GM12878 (cell line): ENCODE data around the gene PES1. TPM values are rescaled to one million over a fixed set of nuclear protein-coding genes. Genes with fewer than 3 reads are reported as not detected.
A peak's percentile ranks its signal among the peaks of the same experiment; 100 is the strongest.

Experiments used
- ATAC-seq: fragments of 200-7000 bp; cut with Tn5 transposase; 3 replicates; pipeline ENCODE4 v1.9.1; 2020; ENCODE audit warnings: mild to moderate bottlenecking, moderate library complexity
- BruUV-seq: library from RNA; stranded (reverse); fragments of 400-500 nt; replicated peaks from 2 replicates; lab custom pipeline; 2021; lab: Mats Ljungman, UMichigan
- CTCF ChIA-PET: fragments of 300-600 bp; sonication (Branson Sonifier 250); formaldehyde crosslinking; extraction: SDS; loops from one replicate; lab custom pipeline; 2021; ENCODE audit warnings: inconsistent platforms; lab: Yijun Ruan, JAX
- POLR2A ChIA-PET: fragments of 350-600 bp; formaldehyde crosslinking; extraction: SDS; loops from one replicate; lab custom pipeline; 2021; ENCODE audit warnings: inconsistent platforms; lab: Charles Lee
- RAD21 ChIA-PET: fragments of 300-600 bp; sonication (Branson Sonifier 250); formaldehyde crosslinking; loops from one replicate; lab custom pipeline; 2023; ENCODE audit warnings: antibody characterized with exemption; ENCODE audit not compliant: unreplicated experiment; lab: Charles Lee
- SMC1A ChIA-PET: fragments of 300-600 bp; sonication (Branson Sonifier 250); formaldehyde crosslinking; loops from one replicate; lab custom pipeline; 2023; ENCODE audit not compliant: unreplicated experiment, uncharacterized antibody; lab: Charles Lee
- DNase-seq: peaks from one replicate; pipeline ENCODE4 v3.0.0-alpha.2; 2011; ENCODE audit warnings: low read depth, low spot score
- FAIRE-seq: peaks from 3 replicates; lab custom pipeline; 2011; peaks lifted over from hg19 to GRCh38; lab: Jason Lieb, UNC
- H2AFZ ChIP-seq: 2 replicates; pipeline ENCODE4 v1.6.0; 2011; ENCODE audit warnings: low read depth, low read length, control low read depth; ENCODE audit not compliant: control insufficient read depth
- H3K27ac ChIP-seq: 2 replicates; pipeline ENCODE4 v1.5.1; 2011; ENCODE audit warnings: control low read depth; ENCODE audit not compliant: control insufficient read depth, insufficient read depth
- H3K27me3 ChIP-seq, 2 experiments: replicated peaks in 1 of 2; 2 replicates each; pipeline versions ENCODE4 v1.6.0 to v1.6.1; 2011; ENCODE audit warnings: low read length in 1 of 2; ENCODE audit not compliant: control insufficient read depth in 2 of 2, insufficient read depth in 2 of 2
- H3K36me3 ChIP-seq, 2 experiments: 2 replicates each; pipeline ENCODE4 v1.5.1; 2011; ENCODE audit warnings: low read length in 1 of 2; ENCODE audit not compliant: control insufficient read depth in 2 of 2, insufficient read depth in 2 of 2
- H3K4me1 ChIP-seq: 2 replicates; pipeline ENCODE4 v1.6.1; 2011; ENCODE audit warnings: mild to moderate bottlenecking, low read length, moderate library complexity, mixed read lengths; ENCODE audit not compliant: control insufficient read depth, insufficient read depth
- H3K4me2 ChIP-seq: 2 replicates; pipeline ENCODE4 v1.6.0; 2011; ENCODE audit warnings: control low read depth; ENCODE audit not compliant: control insufficient read depth, insufficient read depth
- H3K4me3 ChIP-seq: fragments of 200-600 bp; sonication (generic); 2 replicates; pipeline ENCODE4 v1.5.1; 2016
- H3K79me2 ChIP-seq: 2 replicates; pipeline ENCODE4 v1.6.0; 2011; ENCODE audit warnings: low read length; ENCODE audit not compliant: control insufficient read depth, insufficient read depth
- H3K9ac ChIP-seq: 2 replicates; pipeline ENCODE4 v1.8.0; 2011; ENCODE audit warnings: low read length, control low read depth, mixed read lengths; ENCODE audit not compliant: control insufficient read depth, insufficient read depth
- H3K9me3 ChIP-seq: replicated peaks from 3 replicates; pipeline ENCODE4 v1.5.1; 2011; ENCODE audit warnings: mild to moderate bottlenecking, low read length; ENCODE audit not compliant: control insufficient read depth, insufficient read depth
- H4K20me1 ChIP-seq: 2 replicates; pipeline ENCODE4 v1.6.0; 2011; ENCODE audit not compliant: control insufficient read depth, insufficient read depth
- ATF2 ChIP-seq: IDR thresholded peaks from 2 replicates; pipeline ENCODE4 v1.6.1; 2012; ENCODE audit warnings: low read length, inconsistent platforms
- BACH1 ChIP-seq: fragments of 450-650 bp; IDR thresholded peaks from 2 replicates; pipeline ENCODE4 v1.6.1; 2017; ENCODE audit warnings: mild to moderate bottlenecking, borderline replicate concordance
- CHD4 ChIP-seq: fragments of 200-600 bp; sonication (generic); IDR thresholded peaks from 2 replicates; pipeline ENCODE4 v1.6.1; 2016; ENCODE audit warnings: mild to moderate bottlenecking
- E4F1 ChIP-seq: fragments of 450-650 bp; IDR thresholded peaks from 2 replicates; pipeline ENCODE4 v1.6.1; 2018; ENCODE audit warnings: borderline replicate concordance, mild to moderate bottlenecking; ENCODE audit not compliant: partially characterized antibody
- EP300 ChIP-seq, 2 experiments: fragments of 150-350 bp in 1 of 2; IDR thresholded peaks; 2 replicates each; pipeline ENCODE4 v1.6.1; 2011 to 2012; ENCODE audit warnings: low read depth in 2 of 2, low read length in 2 of 2, borderline replicate concordance in 1 of 2, improper control_type of control experiment in 1 of 2, inconsistent platforms in 1 of 2; ENCODE audit not compliant: control insufficient read depth in 1 of 2
- ESRRA ChIP-seq: IDR thresholded peaks from 2 replicates; pipeline ENCODE4 v1.6.1; 2012; ENCODE audit warnings: mild to moderate bottlenecking, low read length, improper control_type of control experiment
- EZH2 ChIP-seq: IDR thresholded peaks from 2 replicates; pipeline ENCODE4 v1.6.1; 2012; ENCODE audit warnings: low read depth, mild to moderate bottlenecking, control low read depth, inconsistent platforms, low read length, borderline replicate concordance; ENCODE audit not compliant: control insufficient read depth
- HDAC2 ChIP-seq: fragments of 200-600 bp; sonication (generic); IDR thresholded peaks from 2 replicates; pipeline ENCODE4 v1.6.1; 2017
- MEF2A ChIP-seq: IDR thresholded peaks from 2 replicates; pipeline ENCODE4 v1.6.1; 2011; ENCODE audit warnings: low read depth, mild to moderate bottlenecking, low read length, moderate library complexity; ENCODE audit not compliant: insufficient read depth
- MLLT1 ChIP-seq: fragments of 450-650 bp; IDR thresholded peaks from 2 replicates; pipeline ENCODE4 v1.6.1; 2016; ENCODE audit warnings: mild to moderate bottlenecking
- NR2F1 ChIP-seq: fragments of 450-650 bp; conservative IDR thresholded peaks from 2 replicates; pipeline ENCODE4 v1.6.1; 2017; ENCODE audit warnings: mild to moderate bottlenecking
- TBL1XR1 ChIP-seq: IDR thresholded peaks from 2 replicates; pipeline ENCODE4 v1.6.1; 2012; ENCODE audit warnings: low read depth, low read length, improper control_type of control experiment
- WGBS: methylation state at CpG from one replicate; pipeline ENCODE4 v1.1.6; 2016; ENCODE audit warnings: low lambda C conversion rate; ENCODE audit not compliant: insufficient replicate concordance, insufficient coverage; ENCODE audit errors: missing lambda C conversion rate; 5-methylcytosine and 5-hydroxymethylcytosine counted together
- in situ Hi-C: fragments of 300-500 bp; cut with MboI; formaldehyde crosslinking; loops from 9 replicates; pipeline ENCODE4 v1.14.3; 2018; ENCODE audit warnings: mixed read lengths
- intact Hi-C: fragments of 100-400 bp; cut with micrococcal nuclease; formaldehyde crosslinking; loops from one replicate; pipeline ENCODE4 v1.14.2; 2022; ENCODE audit not compliant: unreplicated experiment
- polyA plus RNA-seq, 11 experiments: library from polyadenylated mRNA; depleted of rRNA in 4 of 11; unstranded in 6 of 11; stranded (reverse) in 5 of 11; fragments of >200 nt; fragmentation: Nextera tagmentation in 4 of 11; fragmentation: Illumina TruSeq in 1 of 11; extraction: Ambion mirVana in 4 of 11; extraction: Trizol in 1 of 11; gene quantifications; 1 replicate in 1 of 11; 2 replicates in 10 of 11; pipeline versions ENCODE4 v1.2.1 to v1.2.3, GENCODE V29; 2011 to 2016; ENCODE audit warnings: inconsistent platforms in 2 of 11, missing spikeins in 2 of 11, low read depth in 1 of 11
- total RNA-seq, 4 experiments: library from RNA; depleted of rRNA in 3 of 4; stranded (reverse); fragments of >200 nt in 3 of 4; fragmentation: Illumina TruSeq in 1 of 4; extraction: Trizol in 1 of 4; gene quantifications; 2 replicates each; pipeline versions ENCODE4 v1.2.1 to v1.2.3, GENCODE V29; 2013 to 2021

Gene PES1
- total and polyA plus RNA-seq, 10 of the 15 experiments (the other 5 are each of a cell fraction or from before 2014, with no cell fraction given), result 6.9 to 139 (median 106) TPM

GRCh38 chr22:30611197-30611596, 19.5 kb upstream of the PES1 start:
- FAIRE-seq (no peak), DNase-seq (no peak), ATAC-seq (no peak)
- Histone ChIP-seq H3K27ac (no peak overlapping the region), H3K36me3 (no peaks in the 10 kb centered on the region), H3K79me2 (no peaks in the 10 kb centered on the region), H3K9me3 (no peaks in the 10 kb centered on the region), H4K20me1 (no peaks in the 10 kb centered on the region), H2AFZ (no peak overlapping the region), H3K27me3 (no peaks in the 10 kb centered on the region), H3K9ac (no peak overlapping the region), H3K4me1 (peaks cover 42% of the 10 kb centered on the region), H3K4me2 (no peak overlapping the region), H3K4me3 (no peak overlapping the region)
- TF ChIP-seq MLLT1 (0 out of 2 replicates have a peak, but pooled peaks have one; percentile 37), NR2F1 (no peak)
- 94% methylated on average over 3 of the region's 3 CpGs for WGBS
- POLR2A ChIA-PET, result no interaction called here
- BruUV-seq, result no TSS peak
- in situ Hi-C loops, result no loop called here
- intact Hi-C loops, result no loop called here
- CTCF ChIA-PET, result interaction anchor here (6.4 kb wide), 1 partner anchor 145 kb away, joined by 37 read pairs; no protein-coding TSS in a partner anchor
- SMC1A ChIA-PET, result no interaction called here
- RAD21 ChIA-PET, result no interaction called here

- Histone ChIP-seq H3K9me3 (no peaks in the 10 kb centered on the region), H3K4me2 (no peak overlapping the region), H4K20me1 (no peaks in the 10 kb centered on the region), H2AFZ (no peak overlapping the region), H3K79me2 (no peaks in the 10 kb centered on the region), H3K9ac (no peak overlapping the region), H3K4me1 (peaks cover 50% of the 10 kb centered on the region), H3K27ac (no peak overlapping the region), H3K27me3 (no peaks in the 10 kb centered on the region), H3K4me3 (no peak overlapping the region), H3K36me3 (no peaks in the 10 kb centered on the region)
- ChIA-PET SMC1A (interaction anchor here (1.0 to 2.6 kb wide), 3 partner anchors 133 to 145 kb away, joined by 4 to 9 read pairs (median 4); no protein-coding TSS in a partner anchor), POLR2A (no interaction called here), CTCF (interaction anchor here (1.0 to 6.4 kb wide), 4 partner anchors 8 to 146 kb away, joined by 3 to 51 read pairs (median 20); partner anchors contain the start of gene SLC35E4), RAD21 (interaction anchor here (4.6 to 4.7 kb wide), 2 partner anchors 24 to 144 kb away, joined by 21 to 58 read pairs; partner anchors contain the start of gene SLC35E4)
- no peak for ATAC-seq
- BruUV-seq, result no TSS peak
- no peak for FAIRE-seq
- in situ Hi-C loops, result no loop called here
- 73% methylated on average over 7 of the region's 7 CpGs for WGBS
- intact Hi-C loops, result no loop called here
- no peak for DNase-seq
- TF ChIP-seq E4F1 (no peak), HDAC2 (no peak), ESRRA (no peak), EP300 (IDR thresholded peaks at IDR 0.05; ENCODE audit: borderline replicate concordance in 1 of 2, control insufficient read depth in 1 of 2, low read depth in 2 of 2, low read length in 2 of 2) (no peak), MEF2A (no peak), CHD4 (no peak), BACH1 (no peak), ATF2 (no peak), TBL1XR1 (no peak), EZH2 (no peak)
These were observed 18.6 kb upstream of the PES1 start for GRCh38 chr22:30610299-30610698.
